HEK293 (cell line): ENCODE results near the gene CTDNEP1.

Source experiments
- GLI4 ChIP-seq: fragments of 450-650 bp; formaldehyde crosslinking; IDR thresholded peaks from 2 replicates; pipeline ENCODE4 v1.5.1; 2016; ENCODE audit warnings: missing biosample characterization, missing genetic modification characterization
- IKZF3 ChIP-seq: fragments of 450-650 bp; IDR thresholded peaks from 2 replicates; pipeline ENCODE4 v1.5.0; 2018; ENCODE audit warnings: missing biosample characterization, mild to moderate bottlenecking, missing genetic modification characterization, moderate library complexity
- PRDM1 ChIP-seq: fragments of 450-650 bp; formaldehyde crosslinking; IDR thresholded peaks from 2 replicates; pipeline ENCODE4; 2016; ENCODE audit warnings: missing biosample characterization, missing genetic modification characterization
- ZBTB1 ChIP-seq: fragments of 450-650 bp; formaldehyde crosslinking; IDR thresholded peaks from 2 replicates; pipeline ENCODE4 v1.5.1; 2016; ENCODE audit warnings: missing biosample characterization, missing genetic modification characterization
- ZBTB7A ChIP-seq: fragments of 450-650 bp; formaldehyde crosslinking; IDR thresholded peaks from 2 replicates; pipeline ENCODE4 v1.5.1; 2016; ENCODE audit warnings: low read depth, missing biosample characterization, missing genetic modification characterization
- ZFP37 ChIP-seq: fragments of 450-650 bp; formaldehyde crosslinking; IDR thresholded peaks from 2 replicates; pipeline ENCODE4 v1.5.1; 2016; ENCODE audit warnings: missing biosample characterization, missing genetic modification characterization
- ZFP69B ChIP-seq: fragments of 450-650 bp; formaldehyde crosslinking; IDR thresholded peaks from 2 replicates; pipeline ENCODE4 v1.5.1; 2016; ENCODE audit warnings: missing biosample characterization, missing genetic modification characterization
- ZNF138 ChIP-seq: fragments of 450-650 bp; formaldehyde crosslinking; IDR thresholded peaks from 2 replicates; pipeline ENCODE4 v1.5.1; 2016; ENCODE audit warnings: missing biosample characterization, missing genetic modification characterization, borderline replicate concordance
- ZNF146 ChIP-seq: fragments of 450-650 bp; formaldehyde crosslinking; IDR thresholded peaks from 2 replicates; pipeline ENCODE4 v1.5.1; 2016; ENCODE audit warnings: missing biosample characterization, missing genetic modification characterization
- ZNF175 ChIP-seq: fragments of 450-650 bp; formaldehyde crosslinking; IDR thresholded peaks from 2 replicates; pipeline ENCODE4 v1.5.1; 2016; ENCODE audit warnings: missing biosample characterization, missing genetic modification characterization
- ZNF423 ChIP-seq: fragments of 450-650 bp; formaldehyde crosslinking; IDR thresholded peaks from 2 replicates; pipeline ENCODE4 v1.5.1; 2016; ENCODE audit warnings: missing biosample characterization, missing genetic modification characterization
- ZNF529 ChIP-seq: fragments of 450-650 bp; formaldehyde crosslinking; IDR thresholded peaks from 2 replicates; pipeline ENCODE4 v1.5.1; 2017; ENCODE audit warnings: missing genetic modification characterization, missing biosample characterization; ENCODE audit not compliant: insufficient replicate concordance
- ZNF561 ChIP-seq: fragments of 450-650 bp; IDR thresholded peaks from 2 replicates; pipeline ENCODE4 v1.5.1; 2018; ENCODE audit warnings: missing biosample characterization, missing genetic modification characterization, borderline replicate concordance
- ZNF571 ChIP-seq: fragments of 450-650 bp; formaldehyde crosslinking; IDR thresholded peaks from 2 replicates; pipeline ENCODE4 v1.5.0; 2017; ENCODE audit warnings: missing biosample characterization, missing genetic modification characterization
- ZNF585B ChIP-seq: fragments of 450-650 bp; formaldehyde crosslinking; IDR thresholded peaks from 2 replicates; pipeline ENCODE4 v1.5.1; 2016; ENCODE audit warnings: missing biosample characterization, missing genetic modification characterization
- ZNF596 ChIP-seq: fragments of 450-650 bp; IDR thresholded peaks from 2 replicates; pipeline ENCODE4 v1.5.0; 2018; ENCODE audit warnings: missing biosample characterization, mild to moderate bottlenecking, missing genetic modification characterization, moderate library complexity
- ZNF623 ChIP-seq: fragments of 450-650 bp; formaldehyde crosslinking; IDR thresholded peaks from 2 replicates; pipeline ENCODE4 v1.5.1; 2016; ENCODE audit warnings: missing biosample characterization, missing genetic modification characterization
- ZNF654 ChIP-seq: fragments of 450-650 bp; formaldehyde crosslinking; IDR thresholded peaks from 2 replicates; pipeline ENCODE4 v1.5.1; 2016; ENCODE audit warnings: low read depth, missing biosample characterization, missing genetic modification characterization
- ZNF701 ChIP-seq: fragments of 450-650 bp; formaldehyde crosslinking; IDR thresholded peaks from 2 replicates; pipeline ENCODE4 v1.5.1; 2016; ENCODE audit warnings: missing biosample characterization, missing genetic modification characterization
- ZNF747 ChIP-seq: fragments of 450-650 bp; formaldehyde crosslinking; IDR thresholded peaks from 2 replicates; pipeline ENCODE4 v1.5.1; 2016; ENCODE audit warnings: missing biosample characterization, missing genetic modification characterization
- ZNF777 ChIP-seq: fragments of 450-650 bp; formaldehyde crosslinking; IDR thresholded peaks from 2 replicates; pipeline ENCODE4 v1.5.1; 2017; ENCODE audit warnings: missing biosample characterization, missing genetic modification characterization, borderline replicate concordance
- TF ChIP-seq, protein P1 (sequence below): fragments of 450-650 bp; formaldehyde crosslinking; IDR thresholded peaks from 2 replicates; pipeline ENCODE4 v1.5.1; 2017; ENCODE audit warnings: missing biosample characterization, missing genetic modification characterization
- TF ChIP-seq, protein P2 (sequence below): fragments of 450-650 bp; formaldehyde crosslinking; IDR thresholded peaks from 2 replicates; pipeline ENCODE4; 2016; ENCODE audit warnings: missing biosample characterization, missing genetic modification characterization
- TF ChIP-seq, protein P3 (sequence below): fragments of 450-650 bp; formaldehyde crosslinking; IDR thresholded peaks from 2 replicates; pipeline ENCODE4 v1.5.1; 2016; ENCODE audit warnings: missing biosample characterization, missing genetic modification characterization
- TF ChIP-seq, protein P4 (sequence below): fragments of 450-650 bp; formaldehyde crosslinking; IDR thresholded peaks from 2 replicates; pipeline ENCODE4 v1.5.1; 2016; ENCODE audit warnings: missing biosample characterization, missing genetic modification characterization
- TF ChIP-seq, protein P5 (sequence below): fragments of 450-650 bp; formaldehyde crosslinking; IDR thresholded peaks from 2 replicates; pipeline ENCODE4 v1.5.1; 2016; ENCODE audit warnings: missing biosample characterization, missing genetic modification characterization

CTDNEP1 gene

DNA sequence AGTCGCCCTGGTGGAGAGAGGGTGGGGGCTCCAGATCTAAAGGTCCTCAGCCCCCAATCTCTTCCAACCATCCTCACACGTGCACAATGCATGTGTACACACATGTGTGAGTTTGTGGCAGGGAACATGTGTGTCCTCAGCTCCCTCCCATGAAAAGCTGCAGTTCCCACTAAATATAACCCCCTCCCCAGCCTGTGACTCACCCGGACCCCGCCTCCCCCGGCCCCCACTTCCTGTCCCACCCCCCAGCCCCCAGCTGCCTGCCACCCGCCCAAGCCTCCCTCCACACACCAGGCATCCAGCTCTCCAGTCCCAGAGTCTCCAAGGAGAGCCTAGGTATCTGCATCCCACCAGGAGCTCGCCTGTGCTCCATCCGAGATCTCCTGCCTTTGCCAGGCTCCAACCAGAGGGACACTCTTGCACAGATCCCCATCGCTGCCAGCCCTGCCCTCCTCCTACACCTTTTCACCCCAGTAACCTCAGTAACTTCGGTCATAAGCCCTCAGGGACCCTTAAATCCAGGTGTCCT is 35.8 kb downstream of the CTDNEP1 start (continued):
- no peak for TF ChIP-seq ZBTB1
- no peak for TF ChIP-seq ZFP69B (tag by site-specific recombination)
- no peak for TF ChIP-seq ZNF175 (tag by site-specific recombination)
- TF ChIP-seq, protein P1, sequence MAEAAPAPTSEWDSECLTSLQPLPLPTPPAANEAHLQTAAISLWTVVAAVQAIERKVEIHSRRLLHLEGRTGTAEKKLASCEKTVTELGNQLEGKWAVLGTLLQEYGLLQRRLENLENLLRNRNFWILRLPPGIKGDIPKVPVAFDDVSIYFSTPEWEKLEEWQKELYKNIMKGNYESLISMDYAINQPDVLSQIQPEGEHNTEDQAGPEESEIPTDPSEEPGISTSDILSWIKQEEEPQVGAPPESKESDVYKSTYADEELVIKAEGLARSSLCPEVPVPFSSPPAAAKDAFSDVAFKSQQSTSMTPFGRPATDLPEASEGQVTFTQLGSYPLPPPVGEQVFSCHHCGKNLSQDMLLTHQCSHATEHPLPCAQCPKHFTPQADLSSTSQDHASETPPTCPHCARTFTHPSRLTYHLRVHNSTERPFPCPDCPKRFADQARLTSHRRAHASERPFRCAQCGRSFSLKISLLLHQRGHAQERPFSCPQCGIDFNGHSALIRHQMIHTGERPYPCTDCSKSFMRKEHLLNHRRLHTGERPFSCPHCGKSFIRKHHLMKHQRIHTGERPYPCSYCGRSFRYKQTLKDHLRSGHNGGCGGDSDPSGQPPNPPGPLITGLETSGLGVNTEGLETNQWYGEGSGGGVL (tag by site-specific recombination) = peak; percentile 53; the same call in 1 of the 2 replicates
- no peak for TF ChIP-seq ZNF571 (tag by site-specific recombination)
- peak; percentile 51 for TF ChIP-seq IKZF3 (tag by site-specific recombination)
- TF ChIP-seq ZNF747 (tag by site-specific recombination) = no peak
- TF ChIP-seq, protein P2, sequence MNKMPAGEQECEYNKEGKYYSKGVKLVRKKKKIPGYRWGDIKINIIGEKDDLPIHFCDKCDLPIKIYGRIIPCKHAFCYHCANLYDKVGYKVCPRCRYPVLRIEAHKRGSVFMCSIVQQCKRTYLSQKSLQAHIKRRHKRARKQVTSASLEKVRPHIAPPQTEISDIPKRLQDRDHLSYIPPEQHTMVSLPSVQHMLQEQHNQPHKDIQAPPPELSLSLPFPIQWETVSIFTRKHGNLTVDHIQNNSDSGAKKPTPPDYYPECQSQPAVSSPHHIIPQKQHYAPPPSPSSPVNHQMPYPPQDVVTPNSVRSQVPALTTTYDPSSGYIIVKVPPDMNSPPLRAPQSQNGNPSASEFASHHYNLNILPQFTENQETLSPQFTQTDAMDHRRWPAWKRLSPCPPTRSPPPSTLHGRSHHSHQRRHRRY (tag by site-specific recombination) = no peak
- TF ChIP-seq, protein P3, sequence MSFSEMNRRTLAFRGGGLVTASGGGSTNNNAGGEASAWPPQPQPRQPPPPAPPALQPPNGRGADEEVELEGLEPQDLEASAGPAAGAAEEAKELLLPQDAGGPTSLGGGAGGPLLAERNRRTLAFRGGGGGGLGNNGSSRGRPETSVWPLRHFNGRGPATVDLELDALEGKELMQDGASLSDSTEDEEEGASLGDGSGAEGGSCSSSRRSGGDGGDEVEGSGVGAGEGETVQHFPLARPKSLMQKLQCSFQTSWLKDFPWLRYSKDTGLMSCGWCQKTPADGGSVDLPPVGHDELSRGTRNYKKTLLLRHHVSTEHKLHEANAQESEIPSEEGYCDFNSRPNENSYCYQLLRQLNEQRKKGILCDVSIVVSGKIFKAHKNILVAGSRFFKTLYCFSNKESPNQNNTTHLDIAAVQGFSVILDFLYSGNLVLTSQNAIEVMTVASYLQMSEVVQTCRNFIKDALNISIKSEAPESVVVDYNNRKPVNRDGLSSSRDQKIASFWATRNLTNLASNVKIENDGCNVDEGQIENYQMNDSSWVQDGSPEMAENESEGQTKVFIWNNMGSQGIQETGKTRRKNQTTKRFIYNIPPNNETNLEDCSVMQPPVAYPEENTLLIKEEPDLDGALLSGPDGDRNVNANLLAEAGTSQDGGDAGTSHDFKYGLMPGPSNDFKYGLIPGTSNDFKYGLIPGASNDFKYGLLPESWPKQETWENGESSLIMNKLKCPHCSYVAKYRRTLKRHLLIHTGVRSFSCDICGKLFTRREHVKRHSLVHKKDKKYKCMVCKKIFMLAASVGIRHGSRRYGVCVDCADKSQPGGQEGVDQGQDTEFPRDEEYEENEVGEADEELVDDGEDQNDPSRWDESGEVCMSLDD (tag by site-specific recombination) = no peak
- no peak for TF ChIP-seq ZNF623 (tag by site-specific recombination)
- TF ChIP-seq ZNF138 (tag by site-specific recombination) = no peak
- no peak for TF ChIP-seq ZNF701 (tag by site-specific recombination)
- TF ChIP-seq, protein P4, sequence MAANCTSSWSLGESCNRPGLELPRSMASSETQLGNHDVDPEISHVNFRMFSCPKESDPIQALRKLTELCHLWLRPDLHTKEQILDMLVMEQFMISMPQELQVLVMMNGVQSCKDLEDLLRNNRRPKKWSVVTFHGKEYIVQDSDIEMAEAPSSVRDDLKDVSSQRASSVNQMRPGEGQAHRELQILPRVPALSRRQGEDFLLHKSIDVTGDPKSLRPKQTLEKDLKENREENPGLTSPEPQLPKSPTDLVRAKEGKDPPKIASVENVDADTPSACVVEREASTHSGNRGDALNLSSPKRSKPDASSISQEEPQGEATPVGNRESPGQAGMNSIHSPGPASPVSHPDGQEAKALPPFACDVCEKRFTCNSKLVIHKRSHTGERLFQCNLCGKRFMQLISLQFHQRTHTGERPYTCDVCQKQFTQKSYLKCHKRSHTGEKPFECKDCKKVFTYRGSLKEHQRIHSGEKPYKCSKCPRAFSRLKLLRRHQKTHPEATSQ = no peak
- no peak for TF ChIP-seq ZNF561 (tag by site-specific recombination)
- no peak for TF ChIP-seq ZBTB7A (tag by site-specific recombination)
- no peak for TF ChIP-seq ZNF585B (tag by site-specific recombination)
- no peak for TF ChIP-seq ZNF596
- no peak for TF ChIP-seq ZNF529
- TF ChIP-seq ZNF777 = no peak
- TF ChIP-seq GLI4 = no peak
- no peak for TF ChIP-seq ZNF654 (tag by site-specific recombination)
- no peak for TF ChIP-seq ZFP37
- TF ChIP-seq, protein P5, sequence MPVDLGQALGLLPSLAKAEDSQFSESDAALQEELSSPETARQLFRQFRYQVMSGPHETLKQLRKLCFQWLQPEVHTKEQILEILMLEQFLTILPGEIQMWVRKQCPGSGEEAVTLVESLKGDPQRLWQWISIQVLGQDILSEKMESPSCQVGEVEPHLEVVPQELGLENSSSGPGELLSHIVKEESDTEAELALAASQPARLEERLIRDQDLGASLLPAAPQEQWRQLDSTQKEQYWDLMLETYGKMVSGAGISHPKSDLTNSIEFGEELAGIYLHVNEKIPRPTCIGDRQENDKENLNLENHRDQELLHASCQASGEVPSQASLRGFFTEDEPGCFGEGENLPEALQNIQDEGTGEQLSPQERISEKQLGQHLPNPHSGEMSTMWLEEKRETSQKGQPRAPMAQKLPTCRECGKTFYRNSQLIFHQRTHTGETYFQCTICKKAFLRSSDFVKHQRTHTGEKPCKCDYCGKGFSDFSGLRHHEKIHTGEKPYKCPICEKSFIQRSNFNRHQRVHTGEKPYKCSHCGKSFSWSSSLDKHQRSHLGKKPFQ (tag by site-specific recombination) = peak; percentile 23; the same call in 1 of the 2 replicates
- TF ChIP-seq ZNF146 (tag by site-specific recombination) = no peak
- no peak for TF ChIP-seq ZNF423 (tag by site-specific recombination)
- TF ChIP-seq PRDM1 (tag by site-specific recombination) = no peak
- TF ChIP-seq, all 188 proteins: peak for 6
